AG04450 (cell line): ENCODE data around the gene CHAT. TPM values are rescaled to one million over a fixed set of nuclear protein-coding genes. Genes with fewer than 3 reads are reported as not detected.

Experiments
- CTCF ChIA-PET: fragments of 300-600, 350-600 bp; formaldehyde crosslinking; extraction: SDS; loops from one replicate; lab custom pipeline; 2022; ENCODE audit warnings: antibody characterized with exemption, inconsistent platforms; lab: Charles Lee
- POLR2A ChIA-PET: fragments of 350-600 bp; formaldehyde crosslinking; extraction: SDS; loops from one replicate; lab custom pipeline; 2021; ENCODE audit warnings: antibody characterized with exemption, inconsistent platforms; lab: Yijun Ruan, JAX
- DNase-seq: peaks from one replicate; pipeline ENCODE4 v3.0.0-alpha.2; 2011; ENCODE audit warnings: low read depth, low spot score
- H3K27ac ChIP-seq: one replicate; pipeline ENCODE4 v1.5.1; 2012; ENCODE audit warnings: low read depth, low read length, control low read depth
- H3K27me3 ChIP-seq: one replicate; pipeline ENCODE4 v1.6.0; 2012; ENCODE audit warnings: low read length; ENCODE audit not compliant: control insufficient read depth, insufficient read depth
- H3K4me3 ChIP-seq: 2 replicates; pipeline ENCODE4 v1.5.1; 2011; ENCODE audit warnings: mild to moderate bottlenecking, low read depth, low read length, control low read depth
- H3K9me3 ChIP-seq: 2 replicates; pipeline ENCODE4 v1.5.1; 2012; ENCODE audit warnings: low read length; ENCODE audit not compliant: control insufficient read depth, insufficient read depth
- CTCF ChIP-seq: IDR thresholded peaks from 2 replicates; pipeline ENCODE4 v1.5.1; 2011; ENCODE audit warnings: low read depth, low read length, control low read depth, inconsistent platforms
- polyA plus RNA-seq: library from polyadenylated mRNA; depleted of rRNA; stranded (reverse); fragments of >200 nt; gene quantifications from 2 replicates; pipeline ENCODE4 v1.2.3, GENCODE V29; 2011

The CHAT gene
- polyA plus RNA-seq, 1 experiment = not detected

- CTCF ChIA-PET = no interaction called here
- POLR2A ChIA-PET = no interaction called here
- Histone ChIP-seq H3K27ac (no peak overlapping the region), H3K27me3 (peaks cover under 1% of the 10 kb centered on the region), H3K9me3 (no peaks in the 10 kb centered on the region; the same call in 1 of the 2 replicates), H3K4me3 (no peak overlapping the region)
- no peak for DNase-seq
- no peak for TF ChIP-seq CTCF
Measured at GRCh38 chr10:49647554-49647953, 33.7 kb downstream of the CHAT start.

GRCh38 chr10:49647985-49648795, 34.4 kb downstream of the CHAT start:
- DNase-seq = no peak
- H3K27me3 ChIP-seq = no peaks in the 10 kb centered on the region
- no peak for TF ChIP-seq CTCF
- no peak overlapping the region for H3K4me3 ChIP-seq
- no peak overlapping the region for H3K27ac ChIP-seq
- ChIA-PET CTCF (no interaction called here), POLR2A (no interaction called here)
- no peaks in the 10 kb centered on the region; the same call in 1 of the 2 replicates for H3K9me3 ChIP-seq

GRCh38 chr10:49649294-49649693, 35.5 kb downstream of the CHAT start:
- peaks cover 2% of the 10 kb centered on the region for H3K27me3 ChIP-seq
- CTCF ChIA-PET = no interaction called here
- no peak for DNase-seq
- no peak for TF ChIP-seq CTCF
- POLR2A ChIA-PET = no interaction called here
- H3K4me3 ChIP-seq = no peak overlapping the region
- no peak overlapping the region for H3K27ac ChIP-seq
- no peaks in the 10 kb centered on the region; the same call in 1 of the 2 replicates for H3K9me3 ChIP-seq

- POLR2A ChIA-PET = no interaction called here
- H3K4me3 ChIP-seq = no peak overlapping the region
- CTCF ChIA-PET = no interaction called here
- no peaks in the 10 kb centered on the region; the same call in 1 of the 2 replicates for H3K9me3 ChIP-seq
- DNase-seq = no peak
- TF ChIP-seq CTCF = no peak
- H3K27me3 ChIP-seq = peaks cover 2% of the 10 kb centered on the region
- H3K27ac ChIP-seq = no peak overlapping the region
Measured at GRCh38 chr10:49649936-49650723, 36.3 kb downstream of the CHAT start.

DNA sequence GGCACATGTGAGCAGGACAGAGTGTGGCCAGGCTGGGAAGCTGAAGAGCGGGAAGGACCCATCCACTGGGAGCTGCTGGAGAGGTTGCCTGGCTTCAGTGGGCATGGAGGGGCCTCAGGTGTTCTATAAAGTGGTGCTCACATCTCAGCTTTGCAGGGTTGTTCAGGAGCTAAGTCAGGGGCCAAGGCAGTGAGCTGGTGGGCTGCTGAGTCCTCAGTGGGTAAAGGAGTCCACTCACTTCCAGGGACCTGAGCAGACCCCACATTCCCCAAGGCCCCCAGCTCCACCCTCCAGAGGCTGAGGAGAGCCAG, 36.8 kb downstream of the CHAT start:
- no peak for TF ChIP-seq CTCF
- POLR2A ChIA-PET = no interaction called here
- H3K27me3 ChIP-seq = peaks cover 2% of the 10 kb centered on the region
- DNase-seq = no peak
- no peak overlapping the region for H3K27ac ChIP-seq
- H3K9me3 ChIP-seq = no peaks in the 10 kb centered on the region; the same call in 1 of the 2 replicates
- CTCF ChIA-PET = no interaction called here
- H3K4me3 ChIP-seq = no peak overlapping the region
